H9 (cell line): ENCODE measurements around the gene LYRM7. TPM values are rescaled to one million over a fixed set of nuclear protein-coding genes. Genes with fewer than 3 reads are reported as not detected.

Source experiments
- DNase-seq: peaks from one replicate; pipeline ENCODE4 v3.0.0-alpha.2; 2017
- H2AFZ ChIP-seq: one replicate; pipeline ENCODE4 v1.6.1; 2013; ENCODE audit warnings: mild to moderate bottlenecking, low read length, control low read depth, moderate library complexity
- H2AK5ac ChIP-seq: 2 replicates; pipeline ENCODE4 v1.6.1; 2013; ENCODE audit warnings: low read length, control low read depth, mixed read lengths; ENCODE audit not compliant: insufficient read length
- H2BK120ac ChIP-seq: one replicate; pipeline ENCODE4 v1.6.1; 2013; ENCODE audit warnings: low read depth, mild to moderate bottlenecking, low read length, control low read depth, inconsistent platforms; ENCODE audit not compliant: poor library complexity, severe bottlenecking
- H2BK12ac ChIP-seq: 2 replicates; pipeline ENCODE4 v1.6.1; 2013; ENCODE audit warnings: low read length, control low read depth, mixed read lengths, low read depth; ENCODE audit not compliant: insufficient read length
- H2BK15ac ChIP-seq: 2 replicates; pipeline ENCODE4 v1.6.1; 2013; ENCODE audit warnings: low read depth, low read length, control low read depth
- H2BK20ac ChIP-seq: one replicate; pipeline ENCODE4 v1.6.1; 2013; ENCODE audit warnings: low read depth, mild to moderate bottlenecking, low read length, control low read depth, inconsistent platforms; ENCODE audit not compliant: poor library complexity, severe bottlenecking
- H2BK5ac ChIP-seq: 2 replicates; pipeline ENCODE4 v1.6.1; 2013; ENCODE audit warnings: low read length, control low read depth, mixed read lengths; ENCODE audit not compliant: insufficient read length
- H3K14ac ChIP-seq: 2 replicates; pipeline ENCODE4 v1.6.1; 2013; ENCODE audit warnings: low read length, control low read depth; ENCODE audit not compliant: insufficient read depth
- H3K18ac ChIP-seq: 2 replicates; pipeline ENCODE4 v1.6.1; 2013; ENCODE audit warnings: low read depth, mild to moderate bottlenecking, mixed read lengths, low read length, control low read depth; ENCODE audit not compliant: insufficient read length
- H3K23ac ChIP-seq: 2 replicates; pipeline ENCODE4 v1.6.1; 2013; ENCODE audit warnings: low read length, control low read depth, mixed read lengths, low read depth; ENCODE audit not compliant: insufficient read length
- H3K23me2 ChIP-seq: 2 replicates; pipeline ENCODE4 v1.6.1; 2013; ENCODE audit warnings: low read depth, mild to moderate bottlenecking, mixed read lengths, low read length, control low read depth; ENCODE audit not compliant: insufficient read length, poor library complexity, severe bottlenecking
- H3K27ac ChIP-seq: 2 replicates; pipeline ENCODE4 v1.5.1; 2013; ENCODE audit warnings: low read length, control low read depth, mixed read lengths, low read depth; ENCODE audit not compliant: insufficient read length
- H3K27me3 ChIP-seq: 2 replicates; pipeline ENCODE4 v1.6.1; 2013; ENCODE audit warnings: low read length, control low read depth, inconsistent platforms; ENCODE audit not compliant: insufficient read depth
- H3K4ac ChIP-seq: 2 replicates; pipeline ENCODE4 v1.6.1; 2013; ENCODE audit warnings: low read depth, mild to moderate bottlenecking, control low read depth, inconsistent platforms, low read length, moderate library complexity
- H3K4me1 ChIP-seq: 2 replicates; pipeline ENCODE4 v1.6.1; 2013; ENCODE audit warnings: low read length, control low read depth, inconsistent platforms; ENCODE audit not compliant: insufficient read depth
- H3K4me2 ChIP-seq: 2 replicates; pipeline ENCODE4 v1.6.1; 2013; ENCODE audit warnings: low read length, control low read depth, mixed read lengths; ENCODE audit not compliant: insufficient read length, insufficient read depth
- H3K56ac ChIP-seq: 2 replicates; pipeline ENCODE4 v1.6.1; 2013; ENCODE audit warnings: low read depth, mild to moderate bottlenecking, mixed read lengths, low read length, control low read depth; ENCODE audit not compliant: insufficient read length
- H3K79me1 ChIP-seq: 2 replicates; pipeline ENCODE4 v1.6.1; 2013; ENCODE audit warnings: low read depth, mild to moderate bottlenecking, moderate library complexity, low read length, control low read depth, inconsistent platforms; ENCODE audit not compliant: insufficient read depth, poor library complexity, severe bottlenecking
- H3K79me2 ChIP-seq: 2 replicates; pipeline ENCODE4 v1.6.1; 2013; ENCODE audit warnings: low read length, control low read depth, inconsistent platforms; ENCODE audit not compliant: insufficient read depth
- H3K9ac ChIP-seq: 2 replicates; pipeline ENCODE4 v1.6.1; 2013; ENCODE audit warnings: low read length, control low read depth, mixed read lengths; ENCODE audit not compliant: insufficient read length; ENCODE audit errors: extremely low read depth
- H3K9me3 ChIP-seq: one replicate; pipeline ENCODE4 v1.6.1; 2013; ENCODE audit warnings: low read depth, low read length, inconsistent platforms; ENCODE audit not compliant: control insufficient read depth
- H3T11ph ChIP-seq: one replicate; pipeline ENCODE4 v1.6.1; 2013; ENCODE audit warnings: mild to moderate bottlenecking, low read length, control low read depth, inconsistent platforms
- H4K20me1 ChIP-seq: one replicate; pipeline ENCODE4 v1.6.1; 2013; ENCODE audit not compliant: control insufficient read depth, insufficient read length, insufficient read depth
- H4K5ac ChIP-seq: 2 replicates; pipeline ENCODE4 v1.6.1; 2013; ENCODE audit warnings: low read depth, mild to moderate bottlenecking, mixed read lengths, low read length, control low read depth; ENCODE audit not compliant: insufficient read length
- H4K8ac ChIP-seq: replicated peaks from 2 replicates; pipeline ENCODE4 v1.6.1; 2013; ENCODE audit warnings: low read length, control low read depth, mixed read lengths, low read depth; ENCODE audit not compliant: insufficient read length
- H4K91ac ChIP-seq: 2 replicates; pipeline ENCODE4 v1.6.1; 2013; ENCODE audit warnings: low read depth, mild to moderate bottlenecking, moderate library complexity, mixed read lengths, low read length, control low read depth; ENCODE audit not compliant: insufficient read length
- H3K27ac Mint-ChIP-seq, 3 experiments: 2 replicates in 2 of 3; 3 replicates in 1 of 3; pipeline ENCODE4 v1.8.0; 2020 to 2021; ENCODE audit warnings: mixed read lengths in 3 of 3, mild to moderate bottlenecking in 1 of 3, moderate library complexity in 1 of 3
- H3K27me3 Mint-ChIP-seq: 2 replicates; pipeline ENCODE4 v1.8.0; 2021; ENCODE audit warnings: low read depth, mild to moderate bottlenecking, moderate library complexity, mixed read lengths
- H3K36me3 Mint-ChIP-seq, 3 experiments: 2 replicates in 2 of 3; 3 replicates in 1 of 3; pipeline ENCODE4 v1.8.0; 2020 to 2021; ENCODE audit warnings: low read depth in 3 of 3, mixed read lengths in 3 of 3; ENCODE audit not compliant: insufficient read depth in 1 of 3
- H3K4me1 Mint-ChIP-seq, 2 experiments: 2 replicates each; pipeline ENCODE4 v1.8.0; 2020; ENCODE audit warnings: mixed read lengths in 2 of 2
- H3K4me3 Mint-ChIP-seq, 2 experiments: 2 replicates in 1 of 2; 3 replicates in 1 of 2; pipeline ENCODE4 v1.8.0; 2020 to 2021; ENCODE audit warnings: mild to moderate bottlenecking in 2 of 2, mixed read lengths in 2 of 2, moderate library complexity in 1 of 2
- H3K9me3 Mint-ChIP-seq, 2 experiments: 2 replicates in 1 of 2; 3 replicates in 1 of 2; pipeline ENCODE4 v1.8.0; 2020; ENCODE audit warnings: mild to moderate bottlenecking in 2 of 2, mixed read lengths in 2 of 2, moderate library complexity in 1 of 2
- WGBS: extraction: QIAGEN DNeasy Blood & Tissue Kit; methylation state at CpG from one replicate; pipeline ENCODE4 v1.1.7; 2013; ENCODE audit warnings: missing lambda C conversion rate, low lambda C conversion rate, mixed read lengths; ENCODE audit not compliant: insufficient read length; ENCODE audit errors: extremely low coverage; 5-methylcytosine and 5-hydroxymethylcytosine counted together
- total RNA-seq: library from RNA; stranded (reverse); gene quantifications from 2 replicates; pipeline ENCODE4 v1.2.1, GENCODE V29; 2021
- TF ChIP-seq, protein P1 (sequence below): fragments of 200-600 bp; sonication (generic); conservative IDR thresholded peaks from 3 replicates; pipeline ENCODE4 v1.8.0; 2021; ENCODE audit warnings: antibody characterized with exemption, mild to moderate bottlenecking

Gene LYRM7
- total RNA-seq, 1 experiment from 2014 or later = 7.0 TPM

DNA sequence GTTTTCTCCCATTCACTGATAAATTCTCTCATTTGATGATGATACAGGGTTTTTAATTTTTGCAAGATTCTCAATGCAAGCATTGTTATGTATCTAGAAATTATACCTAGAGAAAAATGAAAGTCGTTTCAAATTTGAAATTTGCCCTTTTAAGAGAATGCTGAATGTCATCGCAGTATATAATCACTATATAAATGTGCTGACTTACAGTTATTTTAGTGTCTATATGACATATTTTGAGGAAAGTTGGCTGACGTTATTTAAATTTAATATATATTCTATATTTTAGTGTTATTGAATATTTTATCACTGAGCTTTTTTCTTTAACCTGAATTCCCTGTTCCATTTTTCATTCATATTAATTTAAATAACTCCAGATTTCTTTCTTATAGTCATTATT is 29.8 kb downstream of the LYRM7 start:
- no peak overlapping the region for H2BK120ac ChIP-seq
- no peak overlapping the region for H2BK12ac ChIP-seq
- H3K9me3 Mint-ChIP-seq = no peaks in the 10 kb centered on the region
- no peak overlapping the region for H2AK5ac ChIP-seq
- H3K27me3 ChIP-seq = no peaks in the 10 kb centered on the region
- WGBS = no CpG with 5 or more reads among the region's 3 CpGs
- H2AFZ ChIP-seq = no peak overlapping the region
- no peaks in the 10 kb centered on the region; the same call in 1 of the 2 replicates for H3K4me1 ChIP-seq
- H3K4me3 Mint-ChIP-seq = no peak overlapping the region
- no peak overlapping the region for H3K56ac ChIP-seq
- no peaks in the 10 kb centered on the region for H3K36me3 Mint-ChIP-seq
- peaks cover 5% of the 10 kb centered on the region in 2 experiments for H3K4me1 Mint-ChIP-seq
- no peaks in the 10 kb centered on the region for H3K79me2 ChIP-seq
- no peak overlapping the region for H2BK5ac ChIP-seq
- H3K4ac ChIP-seq = no peak overlapping the region
- no peaks in the 10 kb centered on the region for H3K23me2 ChIP-seq
- no peaks in the 10 kb centered on the region for H4K20me1 ChIP-seq
- no peak overlapping the region for H3K23ac ChIP-seq
- H3K27ac Mint-ChIP-seq = no peak overlapping the region
- no peaks in the 10 kb centered on the region for H3K27me3 Mint-ChIP-seq
- no peak overlapping the region for H3K4me2 ChIP-seq
- DNase-seq = no peak
- no peak overlapping the region for H3K14ac ChIP-seq
- no peak overlapping the region for H4K5ac ChIP-seq
- no peaks in the 10 kb centered on the region for H3K9me3 ChIP-seq
- no peak overlapping the region for H3K18ac ChIP-seq
- H3T11ph ChIP-seq = no peak overlapping the region
- no peak overlapping the region for H2BK20ac ChIP-seq
- H3K9ac ChIP-seq = no peak overlapping the region
- TF ChIP-seq, protein P1, sequence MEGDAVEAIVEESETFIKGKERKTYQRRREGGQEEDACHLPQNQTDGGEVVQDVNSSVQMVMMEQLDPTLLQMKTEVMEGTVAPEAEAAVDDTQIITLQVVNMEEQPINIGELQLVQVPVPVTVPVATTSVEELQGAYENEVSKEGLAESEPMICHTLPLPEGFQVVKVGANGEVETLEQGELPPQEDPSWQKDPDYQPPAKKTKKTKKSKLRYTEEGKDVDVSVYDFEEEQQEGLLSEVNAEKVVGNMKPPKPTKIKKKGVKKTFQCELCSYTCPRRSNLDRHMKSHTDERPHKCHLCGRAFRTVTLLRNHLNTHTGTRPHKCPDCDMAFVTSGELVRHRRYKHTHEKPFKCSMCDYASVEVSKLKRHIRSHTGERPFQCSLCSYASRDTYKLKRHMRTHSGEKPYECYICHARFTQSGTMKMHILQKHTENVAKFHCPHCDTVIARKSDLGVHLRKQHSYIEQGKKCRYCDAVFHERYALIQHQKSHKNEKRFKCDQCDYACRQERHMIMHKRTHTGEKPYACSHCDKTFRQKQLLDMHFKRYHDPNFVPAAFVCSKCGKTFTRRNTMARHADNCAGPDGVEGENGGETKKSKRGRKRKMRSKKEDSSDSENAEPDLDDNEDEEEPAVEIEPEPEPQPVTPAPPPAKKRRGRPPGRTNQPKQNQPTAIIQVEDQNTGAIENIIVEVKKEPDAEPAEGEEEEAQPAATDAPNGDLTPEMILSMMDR = no peak
- H4K8ac ChIP-seq = no peak overlapping the region
- H3K27ac ChIP-seq = no peak overlapping the region
- no peak overlapping the region for H4K91ac ChIP-seq
- H3K79me1 ChIP-seq = no peaks in the 10 kb centered on the region
- no peak overlapping the region for H2BK15ac ChIP-seq
